H1 (cell line): ENCODE measurements around the gene PTPN2. TPM values are rescaled to one million over a fixed set of nuclear protein-coding genes. Genes with fewer than 3 reads are reported as not detected.

ENCODE experiments used
- HDAC2 ChIP-seq, 2 experiments: fragments of 300-600 bp in 1 of 2; sonication (generic) in 1 of 2; IDR thresholded peaks; 2 replicates each; pipeline ENCODE4 v1.6.1; 2011 to 2012; ENCODE audit warnings: low read depth in 2 of 2, low read length in 2 of 2, mild to moderate bottlenecking in 2 of 2, moderate library complexity in 2 of 2, borderline replicate concordance in 1 of 2, inconsistent platforms in 1 of 2
- KDM1A ChIP-seq: fragments of 200-600, 300-600 bp; sonication (generic); IDR thresholded peaks from 2 replicates; pipeline ENCODE4 v1.7.1; 2016; ENCODE audit warnings: mild to moderate bottlenecking, low read length, borderline replicate concordance
- NRF1 ChIP-seq: IDR thresholded peaks from 2 replicates; pipeline ENCODE4 v1.6.1; 2011; ENCODE audit warnings: mild to moderate bottlenecking, low read depth, low read length, improper control_type of control experiment
- USF2 ChIP-seq: IDR thresholded peaks from 2 replicates; pipeline ENCODE4 v1.6.1; 2011; ENCODE audit warnings: low read length, improper control_type of control experiment
- polyA plus RNA-seq, 7 experiments: library from polyadenylated mRNA; depleted of rRNA in 3 of 7; stranded (reverse) in 5 of 7; unstranded in 2 of 7; fragments of >200 nt in 5 of 7; fragments of 200-250 nt in 2 of 7; gene quantifications; 1 replicate in 5 of 7; 2 replicates in 1 of 7; 4 replicates in 1 of 7; pipeline versions ENCODE4 v1.2.1 to v1.2.3, GENCODE V29; 2011 to 2013; ENCODE audit warnings: missing spikeins in 2 of 7, mixed read lengths in 2 of 7
- total RNA-seq: library from RNA; stranded (reverse); fragmentation: NEBNext Ultra II Directional; extraction: Animal tissue kit (Norgen Biotek cat#: 25700); gene quantifications from 2 replicates; pipeline ENCODE4 v1.2.1, GENCODE V29; 2021

The PTPN2 gene
- total and polyA plus RNA-seq, 2 of the 8 experiments (the other 6 are each of a cell fraction or from before 2014, with no cell fraction given), result 16.4 to 54.0 TPM

- TF ChIP-seq KDM1A (no peak), USF2 (no peak), NRF1 (no peak), HDAC2 (IDR thresholded peaks at IDR 0.05; ENCODE audit: borderline replicate concordance in 1 of 2, low read depth in 2 of 2, low read length in 2 of 2) (no peak)
- TF ChIP-seq, all 59 proteins: peak for 0
Measured at GRCh38 chr18:12779456-12779855, 104.6 kb downstream of the PTPN2 start (continued).
